GM19372 (cell line): Measurements from ENCODE around the gene SDHB.

ENCODE experiments used
- ATAC-seq: cut with Tn5 transposase; IDR thresholded peaks from one replicate; pipeline ENCODE4 v1.9.1; 2021; ENCODE audit warnings: mild to moderate bottlenecking, low read depth, moderate library complexity; ENCODE audit not compliant: unreplicated experiment

SDHB gene

DNA sequence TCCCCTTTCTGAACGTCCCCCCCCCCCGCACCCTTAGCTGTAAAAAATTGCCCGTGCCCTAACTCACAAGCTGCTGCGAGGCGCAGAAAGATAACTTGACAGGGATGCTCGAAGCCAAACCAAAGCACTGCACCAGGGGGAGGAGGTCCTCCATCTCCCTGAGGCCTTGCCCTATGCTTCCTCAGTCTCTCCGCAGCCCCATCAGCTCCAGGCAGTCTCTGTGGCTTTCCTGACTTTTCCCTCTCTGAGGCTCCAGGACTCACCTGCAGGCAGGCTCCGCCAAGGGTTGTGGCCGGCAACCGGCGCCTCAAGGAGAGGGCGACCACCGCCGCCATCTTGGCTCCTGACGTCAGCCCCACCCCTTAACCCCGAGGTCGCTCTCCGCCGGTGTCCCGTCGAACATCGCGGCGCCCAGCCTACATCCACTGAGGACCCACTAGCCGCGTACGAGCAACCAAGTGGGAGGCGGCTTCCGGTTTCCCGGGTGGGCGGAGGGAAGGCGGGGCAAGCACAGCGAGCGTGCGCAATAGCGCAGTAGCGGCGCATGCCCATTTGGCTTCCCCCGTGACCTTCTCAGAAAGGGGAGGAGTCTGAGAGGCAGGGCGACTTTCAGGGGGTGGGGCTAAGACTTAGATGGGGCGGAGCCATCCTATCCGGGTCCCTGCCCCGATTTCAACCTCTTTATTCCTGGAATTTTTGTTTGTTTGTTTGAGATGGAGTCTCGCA lies at the start of gene SDHB:
Gene SDHB (minus strand): TSS at position 348 of the 726 bp plus-strand sequence. CDS start 13 bp downstream, at position 335.
- ATAC-seq: peak; percentile 99

DNA sequence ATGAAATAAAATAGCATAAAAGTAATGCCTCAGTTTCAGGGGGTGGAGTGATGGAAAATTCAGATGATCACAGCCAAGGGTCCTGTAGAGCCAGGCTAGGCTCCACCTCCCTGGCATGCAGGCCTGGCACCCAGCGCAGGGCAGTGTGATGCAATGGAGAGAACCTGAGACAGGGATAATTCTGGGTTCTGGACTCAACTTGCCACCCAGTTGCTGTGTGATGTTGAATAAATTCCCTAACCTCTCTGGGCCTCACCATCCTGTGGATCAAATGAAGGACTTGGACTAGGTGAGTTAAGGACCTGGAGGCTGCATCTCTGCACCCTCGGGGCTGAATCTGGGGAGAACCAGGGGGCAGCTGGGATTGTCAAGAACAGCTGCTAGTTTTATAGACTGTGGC lies 48.4 kb upstream of the SDHB start:
- no peak for ATAC-seq

DNA sequence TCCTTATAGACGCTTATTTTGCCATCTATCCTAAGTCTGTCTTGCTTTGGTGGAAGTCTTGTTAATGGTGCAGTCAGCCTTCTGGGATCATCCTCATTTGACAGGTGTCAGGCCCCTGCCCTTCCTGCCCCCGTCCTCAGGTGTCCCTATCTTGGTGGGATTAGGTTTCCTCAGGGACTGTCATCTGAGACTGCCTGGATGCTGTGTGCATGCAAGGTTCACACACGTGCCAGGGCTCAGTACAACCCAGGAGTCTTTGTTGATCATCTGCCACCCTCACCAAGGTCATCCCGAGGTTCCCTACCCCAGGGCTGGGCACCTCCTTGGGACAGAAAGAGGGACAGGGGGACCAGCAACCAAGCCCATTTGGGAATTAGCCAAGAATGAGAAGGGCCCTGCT lies 47.4 kb upstream of the SDHB start:
- ATAC-seq: no peak

DNA sequence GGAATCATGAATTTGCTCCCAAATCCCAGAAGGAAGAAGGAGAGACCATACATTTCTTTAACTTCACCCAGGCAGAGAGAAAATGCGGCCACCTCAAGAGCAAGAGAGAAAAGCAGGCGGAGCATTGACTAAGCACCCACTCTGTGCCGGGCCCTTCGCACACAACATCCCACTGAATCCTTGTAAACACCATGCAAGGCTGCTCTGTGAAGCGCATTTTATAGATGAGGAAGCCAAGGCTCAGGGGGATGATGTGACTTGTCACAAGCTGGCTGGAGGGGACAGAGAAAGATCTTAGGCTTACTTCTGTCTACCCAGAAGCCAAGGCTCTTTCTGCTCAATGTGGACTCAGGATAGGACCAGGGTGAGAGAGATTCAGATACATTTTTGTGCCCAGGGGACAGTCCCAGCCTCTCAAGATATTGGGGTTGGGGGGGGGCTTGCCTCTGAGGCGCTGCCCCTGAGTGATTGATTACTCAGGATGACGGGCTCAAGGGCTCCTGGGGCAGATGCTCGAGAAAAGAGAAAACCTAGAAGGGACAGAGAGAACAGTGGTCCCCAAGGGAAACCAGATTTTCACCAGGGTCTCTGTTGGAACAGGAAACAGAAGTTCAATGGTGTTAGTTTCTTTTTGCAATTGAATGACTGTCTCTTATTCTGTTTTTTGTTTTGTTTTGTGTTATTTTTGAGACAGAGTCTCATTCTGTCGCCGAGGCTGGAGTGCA lies 45.9 kb upstream of the SDHB start:
- ATAC-seq: no peak

DNA sequence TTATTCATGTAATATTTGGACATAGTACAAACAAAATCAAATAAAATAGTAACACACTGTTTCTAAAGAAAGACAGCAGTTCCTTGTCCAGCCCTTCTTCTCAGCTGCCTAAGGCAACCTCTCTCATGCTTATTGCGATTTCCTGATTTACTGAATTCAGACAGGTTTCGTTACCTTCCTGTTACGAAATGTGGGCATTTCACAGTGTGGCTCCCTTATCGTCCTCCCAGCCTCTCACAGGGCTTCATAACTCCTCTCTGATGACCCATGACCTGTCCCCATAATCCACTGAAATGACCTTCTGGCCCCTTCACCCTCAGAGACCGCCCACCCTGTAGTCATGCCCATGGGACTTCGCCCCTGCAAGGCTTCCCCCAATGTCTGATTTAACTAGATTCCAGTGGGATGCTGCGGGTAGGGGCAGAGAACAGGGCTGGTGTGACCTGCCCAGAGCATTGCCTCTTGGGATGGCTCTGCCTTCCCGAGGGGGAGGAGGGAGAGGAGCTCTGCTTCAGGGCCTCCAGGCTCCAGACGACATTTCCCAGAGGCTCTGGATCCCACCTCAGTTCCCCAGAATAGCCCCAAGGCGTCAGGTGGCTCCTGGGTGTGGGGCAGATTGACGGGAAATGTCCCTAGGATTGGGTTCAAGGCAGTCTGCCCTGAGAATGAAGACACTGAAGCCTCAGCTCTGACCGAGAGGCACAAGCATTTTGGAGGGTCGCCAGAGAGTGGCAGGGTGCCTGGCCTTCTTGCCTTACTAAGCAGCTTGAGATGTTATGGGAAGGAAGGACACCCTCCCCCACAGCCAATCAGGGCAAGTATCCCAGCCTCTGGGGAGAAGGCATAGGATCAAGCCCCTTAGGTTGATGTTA lies 44.9 kb upstream of the SDHB start:
- no peak for ATAC-seq

DNA sequence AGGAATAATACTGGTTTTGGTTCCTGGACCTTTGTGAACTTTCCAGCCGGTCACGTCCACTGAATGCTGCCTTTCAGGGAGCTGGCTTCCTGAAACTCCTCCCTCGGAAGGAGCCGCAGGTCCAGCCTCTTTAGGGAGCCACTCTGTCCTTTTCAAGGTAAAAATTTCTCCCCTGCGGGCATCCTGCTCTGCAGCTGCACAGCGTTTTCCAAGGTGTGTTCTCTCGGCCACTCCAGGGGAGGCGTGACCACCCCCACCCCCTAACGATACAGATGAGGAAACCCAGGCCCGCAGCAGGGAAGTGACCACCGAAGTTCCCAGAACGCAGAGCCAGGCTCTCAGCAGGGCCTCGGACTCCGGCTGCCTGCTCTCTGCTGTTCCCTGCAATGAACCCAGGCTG lies 44.0 kb upstream of the SDHB start:
- no peak for ATAC-seq

DNA sequence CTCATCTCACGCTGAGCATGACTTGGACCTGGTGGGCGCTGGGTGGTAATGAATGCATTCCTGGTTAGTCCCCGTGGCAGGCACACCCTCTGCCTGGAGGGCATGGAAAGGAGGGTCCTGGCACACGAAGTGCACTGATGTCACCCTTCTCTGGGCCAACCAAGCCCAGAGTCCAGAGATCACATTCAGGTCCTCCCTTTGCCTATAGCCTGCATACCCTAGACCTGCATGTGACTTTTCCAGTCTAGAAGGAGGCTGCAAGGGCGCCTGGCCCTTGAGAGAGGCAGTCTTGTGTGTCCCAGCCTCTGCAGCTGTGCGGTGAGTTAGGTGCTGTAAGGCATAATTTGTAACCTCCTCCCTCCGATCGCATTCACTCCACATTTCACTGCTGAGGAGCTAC lies 43.3 kb upstream of the SDHB start:
- no peak for ATAC-seq

DNA sequence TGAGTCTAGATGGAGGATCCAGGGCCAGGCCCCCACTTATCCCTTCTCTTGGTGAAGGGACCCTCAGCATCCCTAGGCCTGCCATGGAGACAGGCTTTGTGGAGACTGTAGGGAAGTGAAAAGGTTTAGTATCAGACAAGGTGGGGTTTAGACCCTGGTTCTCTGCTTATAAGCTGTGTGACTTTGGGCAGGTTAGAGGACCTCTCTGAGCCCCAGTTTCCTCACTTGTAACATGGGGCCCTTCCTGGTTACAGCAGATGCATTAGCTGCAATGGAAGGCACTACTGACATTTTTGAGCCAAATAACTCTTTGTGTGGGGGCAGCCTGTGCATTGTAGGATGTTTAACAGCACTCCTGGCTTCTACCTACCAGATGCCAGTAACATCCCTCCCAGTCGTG lies 42.8 kb upstream of the SDHB start:
- ATAC-seq: no peak

DNA sequence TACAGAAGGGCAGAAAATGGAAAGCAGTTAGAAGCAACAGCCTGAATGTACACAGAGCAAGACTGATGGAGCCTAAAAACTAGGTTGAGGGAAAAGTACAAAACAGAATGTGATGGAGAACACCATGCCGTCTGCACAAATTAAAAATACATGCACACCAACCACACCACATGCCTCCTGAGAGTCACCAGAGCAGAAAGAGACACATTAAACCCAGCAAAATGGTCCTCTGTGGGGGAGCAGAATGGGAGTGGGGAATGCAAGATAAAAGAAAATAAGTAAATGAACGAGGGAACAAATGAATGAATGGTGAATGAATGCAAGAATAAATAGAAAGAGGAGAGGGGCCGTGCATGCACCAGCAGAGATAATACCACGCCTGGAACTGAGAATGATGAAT lies 41.3 kb upstream of the SDHB start:
- ATAC-seq: no peak

DNA sequence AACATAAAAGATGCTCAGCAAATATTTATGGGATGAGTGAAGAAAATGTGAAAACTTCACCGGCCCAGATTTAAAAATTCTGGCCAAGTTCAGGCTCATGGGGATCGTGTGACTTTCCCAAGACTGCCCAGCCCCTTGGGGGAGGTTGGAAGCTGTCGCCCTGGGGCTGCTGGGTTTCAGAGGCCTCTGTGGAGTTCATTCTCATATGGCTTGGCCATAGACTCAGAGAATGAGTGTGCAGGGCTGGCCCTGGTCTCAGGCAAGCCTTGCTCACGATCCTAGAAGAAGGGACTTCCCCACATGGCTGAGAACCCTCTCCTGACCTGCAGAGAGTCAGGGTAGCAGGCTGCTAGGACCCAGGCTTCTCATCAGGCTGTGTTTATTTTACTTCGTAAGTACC lies 40.8 kb upstream of the SDHB start:
- no peak for ATAC-seq

DNA sequence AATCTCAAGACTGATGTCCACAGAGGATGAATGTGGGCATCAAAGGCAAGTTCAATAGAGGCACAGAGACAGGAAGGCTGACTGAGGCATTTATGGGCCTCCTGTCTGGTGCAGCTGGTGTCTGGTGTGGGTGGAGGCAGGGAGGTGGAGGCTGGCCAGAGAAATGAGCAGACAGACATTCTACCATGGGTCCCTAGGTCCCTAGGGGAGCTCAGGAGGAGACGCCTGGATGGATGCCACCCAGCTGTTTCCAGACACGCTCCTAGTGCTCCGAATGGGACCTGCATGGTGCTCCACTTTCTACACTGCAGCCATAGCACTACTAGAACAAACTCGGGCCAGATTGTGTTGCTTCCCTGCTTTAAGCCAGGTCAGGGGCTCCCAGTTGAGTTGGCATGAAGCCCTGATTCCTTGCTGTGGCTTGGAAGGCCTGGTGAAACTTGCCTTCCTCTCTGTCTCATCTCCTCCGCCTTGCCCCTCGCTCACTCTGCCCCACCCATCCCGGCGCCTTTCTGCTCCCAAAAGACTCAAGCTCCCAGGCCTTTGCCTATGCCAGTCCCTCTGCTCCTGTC lies 40.1 kb upstream of the SDHB start:
- ATAC-seq: no peak

DNA sequence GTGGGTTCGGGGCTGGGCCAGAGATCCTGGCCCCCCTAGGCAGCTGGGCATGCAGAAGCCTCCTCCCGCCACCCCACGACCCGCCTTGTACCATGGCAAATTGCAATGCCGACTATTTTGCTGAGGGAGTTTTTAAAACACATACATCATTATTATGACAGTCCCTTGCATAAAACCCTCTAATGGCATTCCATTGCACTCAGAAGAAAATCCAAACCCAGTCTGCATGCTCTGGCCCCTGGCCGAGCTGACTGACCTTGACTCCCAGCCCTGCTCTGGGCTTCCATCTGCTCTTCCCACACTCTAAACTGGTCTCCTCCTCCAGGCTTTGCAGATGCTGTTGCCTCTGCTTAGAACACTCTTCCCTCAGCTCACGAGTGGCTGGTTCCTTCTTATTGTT lies 37.4 kb upstream of the SDHB start:
- no peak for ATAC-seq

DNA sequence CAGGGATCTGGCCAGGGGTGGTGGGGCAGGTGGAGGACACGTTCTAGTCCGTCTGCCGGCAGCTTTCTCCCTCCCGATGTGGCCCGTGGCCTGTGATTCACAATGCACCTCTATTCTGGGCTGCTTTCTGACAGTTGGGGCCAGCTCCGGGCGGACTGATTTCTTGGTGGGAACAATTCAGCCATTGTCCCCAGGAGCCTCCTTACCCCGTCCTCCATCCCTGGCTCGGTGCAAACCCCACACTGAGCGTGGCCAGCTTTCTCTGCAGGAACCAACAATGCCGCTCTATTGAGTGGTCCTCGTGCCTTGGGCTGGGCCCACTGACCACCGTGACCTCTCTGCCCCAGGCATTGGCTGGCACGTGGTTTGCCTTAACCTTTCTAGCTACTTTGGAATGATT lies 35.7 kb upstream of the SDHB start:
- ATAC-seq: no peak

DNA sequence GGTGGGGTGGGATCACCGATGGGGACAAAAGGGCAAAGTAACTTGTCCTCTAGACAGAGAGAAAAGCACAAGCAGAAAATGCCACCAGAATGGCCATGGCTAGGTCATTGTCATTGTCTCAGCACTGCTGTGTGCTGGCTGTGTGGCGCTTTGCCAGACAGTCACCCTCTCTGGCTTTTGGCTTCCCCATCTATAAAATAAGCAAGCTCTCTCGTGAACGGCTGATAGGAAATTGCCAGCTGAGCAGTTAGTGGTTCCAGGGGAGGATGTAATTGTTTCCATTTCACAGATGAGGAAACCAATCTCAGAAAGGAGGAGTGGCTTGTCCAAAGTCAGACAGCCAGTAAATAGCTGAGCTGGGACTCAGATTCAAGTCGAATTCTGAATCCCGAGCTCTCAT lies 32.9 kb upstream of the SDHB start:
- no peak for ATAC-seq

DNA sequence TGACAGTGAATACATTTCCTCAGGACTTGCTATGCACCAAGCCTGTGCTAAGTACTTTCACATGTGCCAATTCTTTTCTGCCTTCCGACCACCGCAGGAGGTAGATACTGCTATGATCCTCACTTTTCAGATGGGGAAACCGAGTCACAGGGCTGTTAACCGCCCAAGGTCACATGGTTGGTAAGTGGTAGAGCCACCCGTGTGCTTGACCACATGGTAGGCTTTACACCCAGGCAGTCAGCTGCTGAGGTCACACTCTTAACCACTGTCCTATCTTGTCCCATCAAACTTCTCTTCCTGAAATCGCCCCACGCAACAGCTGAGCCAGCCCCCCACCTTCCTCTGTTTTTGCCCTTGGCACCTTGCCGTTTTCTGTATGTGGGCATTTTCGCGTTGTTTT lies 31.0 kb upstream of the SDHB start:
- no peak for ATAC-seq

DNA sequence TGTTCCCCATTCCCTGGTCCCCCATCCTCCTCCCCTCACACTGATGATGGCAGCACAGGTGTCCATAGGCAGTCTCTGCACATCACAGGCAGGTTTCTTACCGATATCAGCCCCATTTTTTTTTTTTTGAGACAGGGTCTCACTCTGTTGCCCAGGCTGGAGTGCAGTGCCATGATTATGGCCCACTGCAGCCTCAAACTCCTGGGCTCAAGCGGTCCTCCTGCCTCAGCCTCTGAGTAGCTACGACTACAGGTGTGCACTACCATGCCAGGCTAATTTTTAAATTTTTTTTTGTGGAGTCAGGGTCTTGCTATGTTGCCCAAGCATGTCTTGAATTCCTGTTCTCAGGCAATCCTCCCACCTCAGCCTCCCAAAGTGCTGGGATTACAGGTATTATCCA lies 28.9 kb upstream of the SDHB start:
- no peak for ATAC-seq

DNA sequence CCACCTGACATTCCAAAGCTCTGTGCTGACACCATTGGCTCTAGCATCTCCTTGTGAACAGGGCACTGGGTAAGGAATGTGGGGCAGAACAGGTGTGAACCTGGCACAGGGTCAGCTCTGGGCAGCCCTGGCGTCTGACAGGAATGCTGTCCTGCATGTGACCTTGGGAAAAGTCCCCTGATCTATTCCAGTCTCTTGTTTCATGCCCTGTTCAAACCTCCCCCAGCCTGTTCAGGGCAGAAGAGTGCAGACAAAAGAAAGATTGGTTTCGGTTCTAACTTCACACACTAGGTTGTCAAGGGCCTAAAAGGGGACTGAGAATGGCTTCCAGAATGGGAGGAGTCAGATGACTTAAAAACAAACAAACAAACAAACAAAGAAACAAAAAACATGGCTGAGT lies 27.6 kb upstream of the SDHB start:
- no peak for ATAC-seq

DNA sequence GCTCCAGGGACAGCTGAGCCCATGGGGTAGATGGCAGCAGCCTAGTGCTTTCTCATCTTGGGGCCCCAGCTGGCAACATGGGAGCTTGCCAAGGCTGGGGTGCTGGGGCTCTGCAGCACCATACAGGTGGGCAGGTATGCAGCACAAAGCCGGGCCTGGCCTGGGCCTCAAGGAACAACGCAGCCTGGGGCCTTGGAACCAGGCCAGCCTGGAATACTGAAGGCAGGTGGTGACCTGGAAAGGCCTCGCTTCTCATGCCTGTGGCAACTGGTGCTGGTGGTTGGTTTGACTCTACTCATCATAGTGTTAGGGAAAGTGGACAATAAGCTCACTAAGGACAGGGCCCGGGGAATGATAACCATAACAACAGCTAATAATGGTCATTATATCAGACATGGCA lies 27.0 kb upstream of the SDHB start:
- no peak for ATAC-seq

DNA sequence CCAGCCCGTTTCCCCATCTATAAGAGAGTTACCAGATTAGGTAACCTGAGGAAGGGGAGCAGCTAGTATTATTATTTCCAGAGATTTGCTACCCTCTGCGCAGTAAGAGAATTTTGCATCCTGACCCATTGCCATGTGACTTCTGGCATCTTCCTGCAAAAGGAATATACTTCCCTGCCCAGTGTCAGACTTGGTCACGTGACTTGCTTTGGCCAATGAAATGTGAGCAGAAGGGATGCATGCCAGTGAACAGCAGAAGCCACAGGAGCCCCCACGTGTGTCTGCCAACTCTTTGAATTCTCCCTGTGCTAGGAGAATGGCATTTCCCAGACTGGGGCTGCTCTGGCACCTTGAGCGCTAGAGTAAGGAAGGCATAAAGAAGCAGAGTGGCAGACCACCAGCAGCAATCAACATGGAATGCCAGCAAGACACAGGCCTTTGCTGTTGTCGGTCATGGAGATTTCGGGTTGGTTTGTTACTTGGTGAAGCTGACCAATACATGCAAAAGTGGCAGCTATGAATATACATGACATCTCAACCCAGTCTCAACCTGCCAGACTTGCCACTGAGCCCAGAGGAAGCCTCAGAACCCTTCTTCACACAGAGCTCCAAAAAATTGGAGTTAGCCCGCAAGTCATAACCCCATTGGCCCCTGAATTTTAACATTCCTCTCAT lies 26.4 kb upstream of the SDHB start:
- ATAC-seq: no peak
